Suprapubic skin (tissue), 3 donors: Measurements from ENCODE around the gene TIMM44.

ENCODE experiments used
- POLR2A ChIP-seq, 2 donors: fragments of 450-650 bp; IDR thresholded peaks; one replicate each; pipeline ENCODE4 v1.6.1; 2017; ENCODE audit warnings: antibody characterized with exemption in 2 of 2, mild to moderate bottlenecking in 2 of 2, moderate library complexity in 2 of 2
- TF ChIP-seq, protein P1 (sequence below), 2 donors: fragments of 200-600 bp in 1 of 2; fragments of 450-650 bp in 1 of 2; sonication (generic) in 1 of 2; IDR thresholded peaks; one replicate each; pipeline ENCODE4 v1.5.1; 2016 to 2019; ENCODE audit warnings: antibody characterized with exemption in 2 of 2, mild to moderate bottlenecking in 1 of 2, moderate library complexity in 1 of 2

DNA sequence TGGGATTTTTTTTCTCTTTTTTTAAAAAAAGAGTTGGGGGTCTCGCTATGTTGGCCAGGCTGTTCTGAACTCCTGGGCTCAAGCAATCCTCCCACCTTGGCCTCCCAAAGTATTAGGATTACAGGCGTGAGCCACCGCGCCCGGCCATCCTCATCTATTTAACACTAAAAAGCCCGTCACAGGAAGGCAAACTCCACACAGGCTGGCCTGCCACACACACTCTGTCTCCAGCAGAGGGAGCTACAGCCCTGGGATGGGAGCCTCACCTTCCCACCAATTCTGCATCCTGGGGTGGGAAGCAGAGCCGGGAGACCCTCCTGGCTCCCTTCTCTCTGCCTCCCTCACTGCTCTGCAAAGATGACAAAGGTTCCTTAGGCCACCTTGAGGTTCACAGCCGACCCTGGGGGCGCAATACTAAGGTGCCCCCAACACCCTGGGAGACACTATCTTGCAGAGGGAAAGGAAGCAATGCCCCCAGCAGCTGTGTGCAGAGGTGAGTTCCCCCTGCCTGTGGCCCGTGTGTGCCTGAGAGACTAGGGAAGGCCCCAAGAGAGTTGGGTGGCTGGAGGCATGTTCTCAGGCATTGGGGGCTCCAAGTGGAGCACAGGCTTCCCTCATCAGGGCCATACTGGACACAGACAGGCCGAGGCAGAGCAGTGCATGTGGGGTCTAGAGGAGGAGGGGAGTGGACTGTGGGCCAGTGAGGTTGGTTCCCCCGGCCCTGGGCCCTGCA, 27.4 kb upstream of the TIMM44 start:
- TF ChIP-seq, protein P1, sequence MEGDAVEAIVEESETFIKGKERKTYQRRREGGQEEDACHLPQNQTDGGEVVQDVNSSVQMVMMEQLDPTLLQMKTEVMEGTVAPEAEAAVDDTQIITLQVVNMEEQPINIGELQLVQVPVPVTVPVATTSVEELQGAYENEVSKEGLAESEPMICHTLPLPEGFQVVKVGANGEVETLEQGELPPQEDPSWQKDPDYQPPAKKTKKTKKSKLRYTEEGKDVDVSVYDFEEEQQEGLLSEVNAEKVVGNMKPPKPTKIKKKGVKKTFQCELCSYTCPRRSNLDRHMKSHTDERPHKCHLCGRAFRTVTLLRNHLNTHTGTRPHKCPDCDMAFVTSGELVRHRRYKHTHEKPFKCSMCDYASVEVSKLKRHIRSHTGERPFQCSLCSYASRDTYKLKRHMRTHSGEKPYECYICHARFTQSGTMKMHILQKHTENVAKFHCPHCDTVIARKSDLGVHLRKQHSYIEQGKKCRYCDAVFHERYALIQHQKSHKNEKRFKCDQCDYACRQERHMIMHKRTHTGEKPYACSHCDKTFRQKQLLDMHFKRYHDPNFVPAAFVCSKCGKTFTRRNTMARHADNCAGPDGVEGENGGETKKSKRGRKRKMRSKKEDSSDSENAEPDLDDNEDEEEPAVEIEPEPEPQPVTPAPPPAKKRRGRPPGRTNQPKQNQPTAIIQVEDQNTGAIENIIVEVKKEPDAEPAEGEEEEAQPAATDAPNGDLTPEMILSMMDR (IDR thresholded peaks at IDR 0.05) = peak; percentile 11 to 69
- no peak for TF ChIP-seq POLR2A (IDR thresholded peaks at IDR 0.05)
